ENCODE measurements around the gene LAMA5.

Gene LAMA5, protein sequence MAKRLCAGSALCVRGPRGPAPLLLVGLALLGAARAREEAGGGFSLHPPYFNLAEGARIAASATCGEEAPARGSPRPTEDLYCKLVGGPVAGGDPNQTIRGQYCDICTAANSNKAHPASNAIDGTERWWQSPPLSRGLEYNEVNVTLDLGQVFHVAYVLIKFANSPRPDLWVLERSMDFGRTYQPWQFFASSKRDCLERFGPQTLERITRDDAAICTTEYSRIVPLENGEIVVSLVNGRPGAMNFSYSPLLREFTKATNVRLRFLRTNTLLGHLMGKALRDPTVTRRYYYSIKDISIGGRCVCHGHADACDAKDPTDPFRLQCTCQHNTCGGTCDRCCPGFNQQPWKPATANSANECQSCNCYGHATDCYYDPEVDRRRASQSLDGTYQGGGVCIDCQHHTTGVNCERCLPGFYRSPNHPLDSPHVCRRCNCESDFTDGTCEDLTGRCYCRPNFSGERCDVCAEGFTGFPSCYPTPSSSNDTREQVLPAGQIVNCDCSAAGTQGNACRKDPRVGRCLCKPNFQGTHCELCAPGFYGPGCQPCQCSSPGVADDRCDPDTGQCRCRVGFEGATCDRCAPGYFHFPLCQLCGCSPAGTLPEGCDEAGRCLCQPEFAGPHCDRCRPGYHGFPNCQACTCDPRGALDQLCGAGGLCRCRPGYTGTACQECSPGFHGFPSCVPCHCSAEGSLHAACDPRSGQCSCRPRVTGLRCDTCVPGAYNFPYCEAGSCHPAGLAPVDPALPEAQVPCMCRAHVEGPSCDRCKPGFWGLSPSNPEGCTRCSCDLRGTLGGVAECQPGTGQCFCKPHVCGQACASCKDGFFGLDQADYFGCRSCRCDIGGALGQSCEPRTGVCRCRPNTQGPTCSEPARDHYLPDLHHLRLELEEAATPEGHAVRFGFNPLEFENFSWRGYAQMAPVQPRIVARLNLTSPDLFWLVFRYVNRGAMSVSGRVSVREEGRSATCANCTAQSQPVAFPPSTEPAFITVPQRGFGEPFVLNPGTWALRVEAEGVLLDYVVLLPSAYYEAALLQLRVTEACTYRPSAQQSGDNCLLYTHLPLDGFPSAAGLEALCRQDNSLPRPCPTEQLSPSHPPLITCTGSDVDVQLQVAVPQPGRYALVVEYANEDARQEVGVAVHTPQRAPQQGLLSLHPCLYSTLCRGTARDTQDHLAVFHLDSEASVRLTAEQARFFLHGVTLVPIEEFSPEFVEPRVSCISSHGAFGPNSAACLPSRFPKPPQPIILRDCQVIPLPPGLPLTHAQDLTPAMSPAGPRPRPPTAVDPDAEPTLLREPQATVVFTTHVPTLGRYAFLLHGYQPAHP (N-terminal part only)

GRCh38 chr20:62367136-62367632 is at the start of gene LAMA5:
Gene LAMA5, minus strand, starts transcription at chr20:62367312. Its CDS starts 67 bp downstream, at chr20:62367245.
- no peak for DNase-seq (ENCODE audit: low read depth)

DNA sequence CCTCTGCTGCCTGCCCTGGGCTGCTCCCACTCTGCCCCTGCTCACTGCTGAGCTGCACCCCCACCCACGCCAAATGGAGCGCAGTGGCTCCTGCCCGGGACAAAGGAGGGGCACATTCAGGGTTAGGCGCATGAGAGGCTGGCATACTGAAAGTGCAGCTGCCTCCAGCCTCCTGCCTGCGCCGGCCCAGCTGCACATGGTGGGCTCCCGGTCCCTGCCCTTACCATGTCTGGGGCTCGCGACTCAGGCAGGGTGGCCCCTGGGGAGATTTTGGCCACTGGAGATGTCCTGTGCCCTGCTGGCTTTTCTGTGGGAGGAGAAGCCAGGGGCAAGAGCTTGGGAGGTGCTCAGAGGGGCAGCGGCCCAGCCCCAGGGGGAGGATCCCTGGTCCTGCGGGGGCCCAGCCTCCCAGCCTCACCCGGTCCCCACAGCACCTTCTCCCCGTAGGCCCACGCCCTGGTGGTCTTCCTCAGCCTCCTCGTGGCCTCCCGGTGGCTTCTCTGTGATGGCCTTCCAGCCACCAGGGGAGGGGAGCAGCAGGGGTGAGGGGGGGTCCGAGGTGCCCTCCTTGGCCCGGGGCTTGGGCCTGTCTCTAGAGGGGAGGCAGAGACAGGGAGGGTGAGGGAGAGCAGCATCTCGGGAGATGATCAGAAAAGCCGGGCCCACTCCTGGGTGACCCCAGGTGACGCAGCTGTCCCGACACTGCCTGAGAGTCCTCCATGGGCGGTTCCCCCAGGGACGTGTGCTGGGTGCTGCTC is 48.4 kb upstream of the LAMA5 start:
- no peak for DNase-seq (ENCODE audit: low read depth)

- DNase-seq (ENCODE audit: low read depth), result no peak
Observed at GRCh38 chr20:62413896-62414481, 46.9 kb upstream of the LAMA5 start.

DNA sequence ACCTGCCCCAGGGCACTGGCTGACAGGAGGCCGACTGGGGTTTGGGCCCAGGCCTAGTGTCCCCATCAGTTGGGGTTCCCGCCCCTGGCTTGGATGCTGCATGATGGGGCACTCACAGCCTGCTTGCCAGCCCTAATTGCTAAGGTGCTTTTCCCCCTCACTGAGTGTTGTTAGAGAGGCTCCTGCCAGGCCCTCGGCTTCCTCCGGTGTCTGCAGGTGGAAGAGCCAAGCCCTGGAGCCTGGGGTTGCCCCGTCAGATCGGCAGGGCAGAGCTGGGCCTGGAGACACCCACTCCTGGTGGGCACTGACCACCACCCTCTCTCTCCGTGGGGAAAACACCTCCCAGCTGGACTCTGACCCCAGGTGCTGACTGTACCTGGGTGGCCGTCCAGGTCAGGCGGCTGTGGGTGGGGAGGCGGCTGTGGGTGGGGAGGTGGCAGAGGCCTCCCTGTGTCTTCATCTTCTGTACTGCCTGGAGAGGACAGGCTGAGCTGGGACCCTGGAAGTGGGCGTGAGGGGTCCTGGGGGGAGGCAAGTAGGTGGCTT is 46.0 kb upstream of the LAMA5 start:
- no peak for DNase-seq (ENCODE audit: low read depth)

DNA sequence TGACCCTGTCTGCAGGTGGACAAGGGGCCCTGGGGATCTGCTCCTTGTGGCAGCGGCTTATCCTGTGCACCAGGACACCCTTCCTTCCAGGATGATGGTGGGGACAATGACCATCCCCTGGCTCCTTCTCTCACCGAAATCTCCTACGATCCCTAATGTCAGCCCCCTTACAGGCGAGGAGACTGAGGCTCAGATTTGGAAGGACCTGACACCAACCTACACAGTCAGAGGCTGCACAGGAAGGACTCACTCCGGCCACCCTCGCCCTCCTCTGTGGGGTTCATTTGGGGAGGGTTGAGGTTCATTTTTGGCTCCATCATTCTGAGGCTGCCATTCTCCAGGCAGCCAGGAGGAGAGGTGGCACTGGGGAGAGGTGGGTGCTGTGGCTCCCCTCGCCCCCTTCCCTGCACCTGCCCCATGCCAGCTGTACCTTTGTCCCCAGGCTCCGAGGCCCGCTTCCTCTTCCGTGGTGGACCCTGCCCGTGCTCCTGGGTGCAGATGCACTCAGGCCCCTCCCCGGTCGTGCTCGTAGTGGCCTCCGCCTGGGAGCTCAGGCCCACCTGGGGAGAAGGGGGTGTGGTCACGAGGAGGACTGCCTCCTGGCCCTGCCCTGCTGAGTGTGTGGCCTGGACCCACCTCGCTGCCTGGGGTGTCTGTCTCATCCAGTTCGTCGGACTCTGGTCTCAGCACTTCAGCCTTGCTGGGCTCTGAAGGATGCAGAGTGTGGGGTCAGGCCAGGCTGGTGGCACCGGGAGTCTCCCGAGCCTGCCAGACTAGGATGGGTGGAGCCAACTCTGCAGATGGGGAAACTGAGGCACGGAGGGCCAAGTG is 45.3 kb upstream of the LAMA5 start:
- DNase-seq (ENCODE audit: low read depth), result no peak

- DNase-seq (ENCODE audit: low read depth), result no peak
Observed at GRCh38 chr20:62411479-62412193, 44.5 kb upstream of the LAMA5 start.

GRCh38 chr20:62410746-62411478 is 43.8 kb upstream of the LAMA5 start:
- DNase-seq (ENCODE audit: low read depth), result no peak

DNA sequence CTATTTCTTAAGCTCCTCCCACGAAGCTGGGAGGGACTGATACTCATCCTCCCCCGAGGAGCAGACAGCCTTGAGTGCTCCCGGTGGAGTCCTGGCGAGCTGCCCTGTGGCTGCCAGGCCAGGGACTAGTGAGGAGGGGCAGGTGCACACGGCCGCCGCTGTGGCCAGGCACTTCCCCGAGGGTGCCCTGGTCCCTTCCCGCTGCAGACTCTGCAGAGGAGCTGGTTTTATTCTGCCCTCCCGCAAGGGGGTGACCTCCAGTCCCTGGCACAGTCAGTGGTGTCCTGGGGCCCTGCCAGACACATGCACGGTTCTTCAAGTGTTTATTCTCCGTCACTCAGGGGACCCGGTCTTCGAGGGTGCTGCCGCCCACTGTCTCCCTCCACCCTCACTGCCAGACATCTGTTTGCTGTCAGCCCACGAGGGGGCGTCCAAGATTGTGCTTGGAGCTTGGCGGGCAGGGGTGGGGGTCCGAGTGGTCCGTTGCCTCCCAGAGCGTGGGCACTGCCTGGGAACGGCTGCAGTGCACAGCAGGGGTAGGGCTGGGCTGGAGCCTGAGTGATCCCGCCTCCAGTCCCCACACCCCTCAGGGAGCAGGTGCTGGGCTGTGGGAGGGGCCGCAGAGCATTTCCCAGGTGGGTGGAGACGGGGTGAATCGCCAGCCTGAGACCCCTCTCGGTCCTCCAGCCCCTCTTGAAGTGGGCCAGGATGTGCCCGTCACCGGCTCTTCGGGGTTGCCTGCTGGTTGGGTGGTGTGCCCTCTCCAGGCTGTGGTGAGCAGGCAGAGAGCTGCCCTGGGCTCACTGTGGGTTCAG is 43.0 kb upstream of the LAMA5 start:
- DNase-seq (ENCODE audit: low read depth), result peak; percentile 51

DNA sequence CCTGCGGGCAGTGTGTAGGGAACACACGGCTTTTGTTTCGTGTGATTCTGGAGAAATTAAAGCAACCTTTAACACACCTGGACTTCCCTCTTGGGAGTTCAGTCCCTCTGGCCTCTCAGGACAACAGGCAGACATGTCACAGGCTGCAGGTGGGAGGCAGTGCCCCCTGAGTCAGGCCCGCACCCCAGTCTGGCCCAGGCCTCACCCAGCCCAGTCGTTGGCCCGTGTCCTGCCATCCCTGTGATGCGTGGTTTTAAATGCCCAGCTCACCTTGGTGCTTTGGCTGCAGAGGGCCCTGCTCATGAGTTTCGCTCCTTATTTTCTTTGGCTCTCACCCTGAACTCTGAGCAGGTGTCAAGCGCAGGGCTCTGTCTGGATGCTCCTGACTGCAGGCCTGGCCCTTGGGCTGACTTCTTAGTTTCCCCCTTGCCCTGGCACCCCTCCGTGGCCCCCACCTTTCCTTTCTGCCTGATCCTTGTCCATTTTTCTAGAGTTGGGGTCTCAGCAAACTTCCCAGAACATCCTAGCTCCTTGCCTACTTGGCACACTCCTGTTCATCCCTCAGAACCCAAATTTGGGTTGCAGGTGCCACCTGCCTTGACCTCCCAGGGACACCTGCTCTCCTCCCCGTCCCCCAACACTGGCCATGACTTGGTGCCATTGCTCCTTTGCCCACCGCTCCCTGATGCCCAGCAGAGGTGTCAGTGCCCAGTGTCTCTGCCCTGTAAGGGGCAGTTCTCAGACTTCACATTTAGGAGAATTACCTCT is 42.2 kb upstream of the LAMA5 start:
- DNase-seq (ENCODE audit: low read depth), result no peak

DNA sequence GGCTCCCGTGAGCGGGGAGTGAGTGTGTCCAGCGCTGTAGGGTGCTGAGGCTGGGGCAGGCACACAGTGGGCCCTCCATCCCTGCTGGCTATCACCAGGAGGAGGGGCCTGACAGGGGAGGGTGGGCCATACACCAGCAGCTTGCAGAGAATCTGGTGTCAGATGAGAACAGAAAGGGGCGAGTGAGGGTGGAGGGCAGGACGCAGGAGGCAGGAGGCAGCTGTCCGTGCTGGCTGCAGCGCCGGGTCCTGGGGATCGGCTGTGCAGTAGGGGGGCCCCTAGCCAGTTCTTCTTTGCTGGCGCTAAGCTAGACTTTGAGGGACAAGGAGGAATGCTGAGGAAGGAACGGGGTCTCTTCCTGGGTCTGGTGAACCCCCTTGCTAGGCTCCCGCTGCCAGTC is 41.5 kb upstream of the LAMA5 start:
- DNase-seq (ENCODE audit: low read depth), result no peak

DNA sequence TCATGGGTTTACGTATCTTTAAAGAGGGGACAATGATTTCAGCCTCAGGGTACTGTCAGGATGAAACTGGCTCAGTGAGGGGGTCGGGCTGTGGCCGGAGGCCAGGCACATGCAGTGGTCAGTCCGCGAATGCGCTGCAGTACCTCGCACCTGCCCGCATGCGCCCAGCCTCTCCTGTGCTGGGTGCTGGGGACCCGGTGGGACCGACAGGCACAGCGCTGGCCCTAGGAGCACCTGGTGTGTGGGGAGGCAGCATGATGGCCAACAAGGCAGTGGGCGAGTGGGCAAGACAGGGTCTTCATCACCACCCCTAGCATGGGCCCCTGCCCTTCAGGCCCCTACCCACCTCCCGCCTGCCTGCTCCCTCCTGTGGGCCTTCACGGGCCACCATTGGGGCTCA is 40.9 kb upstream of the LAMA5 start:
- DNase-seq (ENCODE audit: low read depth), result no peak

GRCh38 chr20:62407221-62407992 is 40.3 kb upstream of the LAMA5 start, which contains the start of gene CABLES2:
Gene CABLES2, minus strand, starts transcription at chr20:62407285. Its CDS starts 9 bp downstream, at chr20:62407276.
- peak; percentile 73 for DNase-seq (ENCODE audit: low read depth)

DNA sequence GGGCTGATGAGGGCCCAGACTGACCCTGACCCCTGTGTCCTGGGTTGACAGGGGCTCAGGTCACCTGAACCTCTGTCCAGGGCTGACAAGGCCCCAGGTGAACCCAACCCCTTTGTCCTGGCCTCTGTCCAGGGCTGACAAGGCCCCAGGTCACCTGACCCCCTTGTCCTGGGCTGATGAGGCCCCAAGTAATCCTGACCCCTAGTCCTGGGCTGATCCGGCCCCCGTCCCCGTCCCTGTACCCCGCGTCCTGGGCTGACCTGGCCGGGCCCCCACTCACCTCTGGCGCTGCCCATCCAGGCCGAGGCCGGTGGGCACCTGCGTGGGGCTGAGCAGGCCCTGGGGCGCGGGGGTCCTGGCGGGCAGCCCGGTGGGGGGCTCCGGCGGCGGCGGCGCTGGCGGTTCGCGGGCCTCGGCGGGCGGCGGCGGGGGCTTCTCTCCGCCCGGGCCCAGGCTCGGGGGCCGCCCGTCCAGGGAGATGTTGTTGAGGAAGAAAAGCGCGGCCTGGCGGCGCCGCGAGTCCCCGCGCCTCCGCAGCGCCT is 39.6 kb upstream of the LAMA5 start:
- DNase-seq (ENCODE audit: low read depth), result no peak

- DNase-seq (ENCODE audit: low read depth), result no peak
Observed at GRCh38 chr20:62405981-62406513, 38.9 kb upstream of the LAMA5 start.

Data from CMK (cell line).